WTC11 (cell line): Measurements from ENCODE around the gene MAPKAP1. TPM values are rescaled to one million over a fixed set of nuclear protein-coding genes. Genes with fewer than 3 reads are reported as not detected.

Source experiments
- ATAC-seq: fragments of 200-7000 bp; cut with Tn5 transposase; 2 replicates; pipeline ENCODE4 v1.10.0; 2021; ENCODE audit warnings: mild to moderate bottlenecking, moderate library complexity
- CTCF ChIA-PET: fragments of 300-600 bp; sonication (Branson Sonifier 250); formaldehyde crosslinking; loops from one replicate; lab custom pipeline; 2021; ENCODE audit warnings: antibody characterized with exemption; lab: Charles Lee
- POLR2A ChIA-PET: fragments of 350-600 bp; sonication (Branson Sonifier 250); formaldehyde crosslinking; loops from one replicate; lab custom pipeline; 2021; ENCODE audit warnings: antibody characterized with exemption; lab: Charles Lee
- DNase-seq: peaks from one replicate; pipeline ENCODE4 v3.0.0; 2021; ENCODE audit warnings: low spot score
- H3K27ac Mint-ChIP-seq: 2 replicates; pipeline ENCODE4 v1.8.0; 2021; ENCODE audit warnings: mixed read lengths
- H3K27me3 Mint-ChIP-seq: 2 replicates; pipeline ENCODE4 v1.8.0; 2021; ENCODE audit warnings: low read depth, mild to moderate bottlenecking, moderate library complexity, mixed read lengths
- H3K36me3 Mint-ChIP-seq: 2 replicates; pipeline ENCODE4 v1.8.0; 2021; ENCODE audit warnings: mixed read lengths
- H3K4me1 Mint-ChIP-seq: 2 replicates; pipeline ENCODE4 v1.8.0; 2022; ENCODE audit warnings: mixed read lengths
- H3K4me3 Mint-ChIP-seq: 2 replicates; pipeline ENCODE4 v1.8.0; 2021; ENCODE audit warnings: mild to moderate bottlenecking, moderate library complexity, mixed read lengths
- H3K9me3 Mint-ChIP-seq: 2 replicates; pipeline ENCODE4 v1.8.0; 2021; ENCODE audit warnings: mixed read lengths
- AR ChIP-seq: fragments of 250-450 bp; sonication (Bioruptor Pico); IDR thresholded peaks from 2 replicates; pipeline ENCODE4 v1.9.0; 2021; ENCODE audit warnings: mild to moderate bottlenecking
- ATF3 ChIP-seq: sonication (generic); formaldehyde crosslinking; conservative IDR thresholded peaks from 2 replicates; pipeline ENCODE4 v1.8.1; 2022; ENCODE audit warnings: mild to moderate bottlenecking, missing genetic modification reagents
- ATF6 ChIP-seq: sonication (generic); formaldehyde crosslinking; IDR thresholded peaks from 2 replicates; pipeline ENCODE4 v1.8.1; 2023; ENCODE audit warnings: mild to moderate bottlenecking, missing genetic modification reagents
- CBFB ChIP-seq: sonication (generic); formaldehyde crosslinking; IDR thresholded peaks from 2 replicates; pipeline ENCODE4 v1.8.1; 2022; ENCODE audit warnings: mild to moderate bottlenecking, low read depth, missing genetic modification reagents
- CREM ChIP-seq: sonication (generic); formaldehyde crosslinking; IDR thresholded peaks from 2 replicates; pipeline ENCODE4 v1.8.1; 2022; ENCODE audit warnings: mild to moderate bottlenecking, missing genetic modification reagents, moderate library complexity
- ERG ChIP-seq: fragments of 250-450 bp; sonication (Bioruptor Pico); IDR thresholded peaks from 2 replicates; pipeline ENCODE4 v1.8.0; 2021; ENCODE audit warnings: mild to moderate bottlenecking
- FOXJ3 ChIP-seq: sonication (generic); formaldehyde crosslinking; IDR thresholded peaks from 2 replicates; pipeline ENCODE4 v1.9.0; 2021; ENCODE audit warnings: missing genetic modification reagents, mild to moderate bottlenecking, borderline replicate concordance
- FOXK1 ChIP-seq: sonication (generic); formaldehyde crosslinking; IDR thresholded peaks from 2 replicates; pipeline ENCODE4 v1.8.0; 2022; ENCODE audit warnings: mild to moderate bottlenecking, moderate library complexity, missing genetic modification reagents
- FOXP1 ChIP-seq: sonication (generic); formaldehyde crosslinking; IDR thresholded peaks from 2 replicates; pipeline ENCODE4 v1.8.0; 2022; ENCODE audit warnings: missing genetic modification reagents, mild to moderate bottlenecking, moderate library complexity, borderline replicate concordance
- KAT7 ChIP-seq: sonication (generic); formaldehyde crosslinking; IDR thresholded peaks from 2 replicates; pipeline ENCODE4 v1.8.1; 2023; ENCODE audit warnings: missing genetic modification reagents, mild to moderate bottlenecking, borderline replicate concordance
- MLX ChIP-seq: sonication (generic); formaldehyde crosslinking; IDR thresholded peaks from 2 replicates; pipeline ENCODE4 v1.8.1; 2023; ENCODE audit warnings: mild to moderate bottlenecking, missing genetic modification reagents, moderate library complexity
- MYBL2 ChIP-seq: sonication (generic); formaldehyde crosslinking; IDR thresholded peaks from 2 replicates; pipeline ENCODE4 v1.8.1; 2023; ENCODE audit warnings: mild to moderate bottlenecking, moderate library complexity, missing genetic modification reagents
- NR1H2 ChIP-seq: sonication (generic); formaldehyde crosslinking; IDR thresholded peaks from 2 replicates; pipeline ENCODE4 v1.9.0; 2021; ENCODE audit warnings: mild to moderate bottlenecking, moderate library complexity, missing genetic modification reagents
- NR3C1 ChIP-seq: sonication (generic); formaldehyde crosslinking; conservative IDR thresholded peaks from 2 replicates; pipeline ENCODE4 v1.8.1; 2023; ENCODE audit warnings: low read depth, mild to moderate bottlenecking, missing genetic modification reagents
- OVOL2 ChIP-seq: fragments of 250-450 bp; sonication (Bioruptor Pico); IDR thresholded peaks from 2 replicates; pipeline ENCODE4 v1.9.0; 2021; ENCODE audit warnings: mild to moderate bottlenecking, borderline replicate concordance
- STAT6 ChIP-seq: sonication (generic); formaldehyde crosslinking; conservative IDR thresholded peaks from 2 replicates; pipeline ENCODE4 v1.8.1; 2023; ENCODE audit warnings: mild to moderate bottlenecking, low read depth, missing genetic modification reagents, moderate library complexity
- TCF7 ChIP-seq: sonication (generic); formaldehyde crosslinking; IDR thresholded peaks from 2 replicates; pipeline ENCODE4 v1.8.0; 2022; ENCODE audit warnings: mild to moderate bottlenecking, low read depth, missing genetic modification reagents, moderate library complexity
- ZNF138 ChIP-seq: sonication (generic); formaldehyde crosslinking; conservative IDR thresholded peaks from 2 replicates; pipeline ENCODE4 v1.8.1; 2022; ENCODE audit warnings: mild to moderate bottlenecking, moderate library complexity, missing genetic modification reagents
- ZNF219 ChIP-seq: sonication (generic); formaldehyde crosslinking; IDR thresholded peaks from 2 replicates; pipeline ENCODE4 v1.8.0; 2023; ENCODE audit warnings: missing genetic modification reagents, mild to moderate bottlenecking, borderline replicate concordance
- ZNF317 ChIP-seq: sonication (generic); formaldehyde crosslinking; IDR thresholded peaks from 2 replicates; pipeline ENCODE4 v1.8.1; 2023; ENCODE audit warnings: low read depth, mild to moderate bottlenecking, moderate library complexity, missing genetic modification reagents, borderline replicate concordance
- ZNF423 ChIP-seq: fragments of 250-450 bp; sonication (Bioruptor Pico); IDR thresholded peaks from 2 replicates; pipeline ENCODE4 v2.1.2; 2022; ENCODE audit warnings: mild to moderate bottlenecking, moderate library complexity
- ZNF512 ChIP-seq: sonication (generic); formaldehyde crosslinking; IDR thresholded peaks from 2 replicates; pipeline ENCODE4 v1.8.1; 2022; ENCODE audit warnings: missing genetic modification reagents, borderline replicate concordance
- total RNA-seq: library from RNA; stranded (reverse); gene quantifications from 3 replicates; pipeline ENCODE4 v1.2.3, GENCODE V29; 2021

The MAPKAP1 gene
- total RNA-seq, 1 experiment from 2014 or later = 111 TPM

GRCh38 chr9:125672876-125673275 is 34.1 kb downstream of the MAPKAP1 start (continued):
- TF ChIP-seq AR (no peak), FOXJ3 (CRISPR knock-in tag) (no peak)

GRCh38 chr9:125663127-125663526 is 43.9 kb downstream of the MAPKAP1 start:
- H3K27ac Mint-ChIP-seq = peak overlapping the region; percentile 4; the same call in 1 of the 2 replicates
- no peak overlapping the region for H3K4me3 Mint-ChIP-seq
- no peaks in the 10 kb centered on the region for H3K27me3 Mint-ChIP-seq
- TF ChIP-seq TCF7 (CRISPR knock-in tag) = no peak
- TF ChIP-seq NR3C1 (CRISPR knock-in tag) = no peak
- TF ChIP-seq MYBL2 (CRISPR knock-in tag) = no peak
- no peak for TF ChIP-seq OVOL2
- TF ChIP-seq STAT6 (CRISPR knock-in tag) = no peak
- no peak for TF ChIP-seq ZNF219
- no peak for TF ChIP-seq ZNF512 (CRISPR knock-in tag)
- no peak for TF ChIP-seq CREM (CRISPR knock-in tag)
- TF ChIP-seq CBFB (CRISPR knock-in tag) = no peak
- no peak for TF ChIP-seq ZNF317
- TF ChIP-seq FOXK1 (CRISPR knock-in tag) = no peak
- no peak for TF ChIP-seq ZNF423 (CRISPR knock-in tag)
- TF ChIP-seq ATF3 = no peak
- TF ChIP-seq FOXP1 (CRISPR knock-in tag) = no peak
- TF ChIP-seq NR1H2 (CRISPR knock-in tag) = no peak
- no peak for TF ChIP-seq MLX (CRISPR knock-in tag)
- no peak for TF ChIP-seq ATF6
- no peak for TF ChIP-seq ERG (CRISPR knock-in tag)
- TF ChIP-seq KAT7 (CRISPR knock-in tag) = no peak
- TF ChIP-seq ZNF138 (CRISPR knock-in tag) = no peak
- ATAC-seq (no peak), DNase-seq (no peak)
- no peaks in the 10 kb centered on the region for H3K9me3 Mint-ChIP-seq
- H3K4me1 Mint-ChIP-seq = peaks cover 7% of the 10 kb centered on the region
- peaks cover 22% of the 10 kb centered on the region for H3K36me3 Mint-ChIP-seq
- CTCF ChIA-PET = no interaction called here
- POLR2A ChIA-PET = no interaction called here
